ENCODE results near the gene MMP11. TPM values are rescaled to one million over a fixed set of nuclear protein-coding genes. Genes with fewer than 3 reads are reported as not detected.
A peak's percentile ranks its signal among the peaks of the same experiment; 100 is the strongest.

Gene MMP11
- total RNA-seq, 1 donor from 2014 or later = 0.53 TPM

GRCh38 chr22:23779731-23780130 is 7.1 kb downstream of the MMP11 start:
- TF ChIP-seq CTCF (IDR thresholded peaks at IDR 0.05; ENCODE audit: insufficient read depth, low read length, severe bottlenecking) = no peak
- Histone ChIP-seq H3K4me3 (ENCODE audit: low read depth, low read length) (no peak overlapping the region), H3K36me3 (ENCODE audit: control insufficient read depth, insufficient read depth, low read length) (no peaks in the 10 kb centered on the region), H3K27me3 (ENCODE audit: control insufficient read depth, insufficient read depth, low read length) (no peaks in the 10 kb centered on the region)
- DNase-seq (ENCODE audit: low read depth) (no peak), FAIRE-seq (peak; percentile 43)

GRCh38 chr22:23780146-23780748 is 7.6 kb downstream of the MMP11 start:
- FAIRE-seq (no peak), DNase-seq (ENCODE audit: low read depth) (no peak)
- Histone ChIP-seq H3K27me3 (ENCODE audit: control insufficient read depth, insufficient read depth, low read length) (no peaks in the 10 kb centered on the region), H3K4me3 (ENCODE audit: low read depth, low read length) (no peak overlapping the region), H3K36me3 (ENCODE audit: control insufficient read depth, insufficient read depth, low read length) (no peaks in the 10 kb centered on the region)
- TF ChIP-seq CTCF (IDR thresholded peaks at IDR 0.05; ENCODE audit: insufficient read depth, low read length, severe bottlenecking) = no peak

GRCh38 chr22:23781065-23781464 is 8.4 kb downstream of the MMP11 start:
- no peak for TF ChIP-seq CTCF (IDR thresholded peaks at IDR 0.05; ENCODE audit: insufficient read depth, low read length, severe bottlenecking)
- DNase-seq (ENCODE audit: low read depth) = no peak
- no peak for FAIRE-seq
- Histone ChIP-seq H3K27me3 (ENCODE audit: control insufficient read depth, insufficient read depth, low read length) (no peaks in the 10 kb centered on the region), H3K36me3 (ENCODE audit: control insufficient read depth, insufficient read depth, low read length) (no peaks in the 10 kb centered on the region), H3K4me3 (ENCODE audit: low read depth, low read length) (no peak overlapping the region)

GRCh38 chr22:23781511-23782183 is 9.0 kb downstream of the MMP11 start:
- peak; percentile 73 for FAIRE-seq
- DNase-seq (ENCODE audit: low read depth) = peak; percentile 66
- TF ChIP-seq CTCF (IDR thresholded peaks at IDR 0.05; ENCODE audit: insufficient read depth, low read length, severe bottlenecking) = no peak
- Histone ChIP-seq H3K4me3 (ENCODE audit: low read depth, low read length) (no peak overlapping the region), H3K36me3 (ENCODE audit: control insufficient read depth, insufficient read depth, low read length) (no peaks in the 10 kb centered on the region), H3K27me3 (ENCODE audit: control insufficient read depth, insufficient read depth, low read length) (no peaks in the 10 kb centered on the region)

- H3K27me3 ChIP-seq (ENCODE audit: control insufficient read depth, insufficient read depth, low read length) = no peaks in the 10 kb centered on the region
- no peak for TF ChIP-seq CTCF (IDR thresholded peaks at IDR 0.05; ENCODE audit: insufficient read depth, low read length, severe bottlenecking)
- H3K36me3 ChIP-seq (ENCODE audit: control insufficient read depth, insufficient read depth, low read length) = no peaks in the 10 kb centered on the region
- DNase-seq (ENCODE audit: low read depth) (no peak), FAIRE-seq (no peak)
- no peak overlapping the region for H3K4me3 ChIP-seq (ENCODE audit: low read depth, low read length)
These were observed 9.6 kb downstream of the MMP11 start for GRCh38 chr22:23782252-23782651.

Data from bronchial epithelial cell (primary cell).